ENCODE results near the gene LARP4.
"Not testable (repeated sequence)": the region's sequence is repeated elsewhere in the genome, so short reads cannot be mapped to it uniquely, and the experiment has no call there.

The LARP4 gene

DNA sequence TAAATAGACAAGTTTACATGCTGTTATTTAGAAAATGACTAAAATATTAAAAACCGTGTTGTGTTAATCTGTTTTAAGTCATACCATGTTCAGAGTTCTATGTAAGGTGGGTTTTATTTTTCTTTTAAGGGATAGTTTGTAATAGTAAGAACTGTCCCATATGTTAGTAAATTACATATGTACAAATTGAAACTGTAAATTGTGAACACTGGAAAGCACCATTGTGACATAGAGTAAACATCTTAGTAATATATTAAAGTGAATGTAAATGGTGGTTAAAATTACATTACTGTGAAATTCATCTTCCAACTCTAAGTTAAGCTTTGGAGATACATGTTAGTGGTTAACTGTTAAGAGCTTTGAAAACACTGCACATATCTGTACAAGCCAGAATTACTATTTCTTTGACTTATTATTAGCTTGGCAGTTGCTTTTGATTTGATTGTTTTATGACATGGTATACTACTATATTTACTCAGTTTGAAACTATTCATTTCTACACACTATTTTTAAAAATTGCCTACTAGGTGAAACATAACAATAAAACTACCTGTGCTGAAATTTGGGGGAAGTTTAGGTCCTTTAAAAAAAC is 76.7 kb downstream of the LARP4 start:
- peaks cover 42 to 49% (median 44%) of the 10 kb centered on the region in 3 donors for H3K36me3 ChIP-seq
- DNase-seq, result no peak
- TF ChIP-seq CTCF (IDR thresholded peaks at IDR 0.05), result no peak
- H3K9me3 ChIP-seq, result no peaks in the 10 kb centered on the region
- no peaks in the 10 kb centered on the region for H3K27me3 ChIP-seq
- no peak overlapping the region for H3K4me3 ChIP-seq
- intact Hi-C loops (cut with DNase I; ENCODE audit: low total_unique reads), result no loop called here
- no peaks in the 10 kb centered on the region for H3K4me1 ChIP-seq
- H3K27ac ChIP-seq, result no peak overlapping the region

- H3K4me1 ChIP-seq, result no peaks in the 10 kb centered on the region
- H3K27ac ChIP-seq, result no peak overlapping the region
- intact Hi-C loops (cut with DNase I; ENCODE audit: low total_unique reads), result no loop called here
- H3K9me3 ChIP-seq, result no peaks in the 10 kb centered on the region
- H3K27me3 ChIP-seq, result no peaks in the 10 kb centered on the region
- H3K4me3 ChIP-seq, result no peak overlapping the region
- no peak for TF ChIP-seq CTCF (IDR thresholded peaks at IDR 0.05)
- H3K36me3 ChIP-seq, result peaks cover 0 to 9% (median 2%) of the 10 kb centered on the region in 3 donors
- DNase-seq, result no peak
Observed at GRCh38 chr12:50482571-50482970, 81.9 kb downstream of the LARP4 start.

- Histone ChIP-seq H3K9me3 (no peaks in the 10 kb centered on the region), H3K4me3 (no peak overlapping the region), H3K27me3 (no peaks in the 10 kb centered on the region), H3K4me1 (no peaks in the 10 kb centered on the region), H3K36me3 (peaks cover 0 to 9% (median 0%) of the 10 kb centered on the region in 3 donors), H3K27ac (no peak overlapping the region)
- intact Hi-C loops (cut with DNase I; ENCODE audit: low total_unique reads), result no loop called here
- no peak for TF ChIP-seq CTCF (IDR thresholded peaks at IDR 0.05)
- DNase-seq, result no peak
Observed at GRCh38 chr12:50483488-50483887, 82.8 kb downstream of the LARP4 start.

GRCh38 chr12:50488801-50489200 is 88.1 kb downstream of the LARP4 start:
- Histone ChIP-seq H3K27me3 (no peaks in the 10 kb centered on the region), H3K9me3 (peaks cover 0 to 10% (median 9%) of the 10 kb centered on the region in 3 donors), H3K27ac (no peak overlapping the region), H3K36me3 (no peaks in the 10 kb centered on the region), H3K4me1 (no peaks in the 10 kb centered on the region), H3K4me3 (no peak overlapping the region)
- DNase-seq, result no peak
- TF ChIP-seq CTCF (IDR thresholded peaks at IDR 0.05), result no peak
- intact Hi-C loops (cut with DNase I; ENCODE audit: low total_unique reads), result no loop called here

GRCh38 chr12:50498119-50498518 is 97.4 kb downstream of the LARP4 start:
- DNase-seq; intact Hi-C loops (cut with DNase I; ENCODE audit: low total_unique reads): not testable (repeated sequence)
- peaks cover 15 to 25% (median 24%) of the 10 kb centered on the region in 3 donors for H3K9me3 ChIP-seq

GRCh38 chr12:50504798-50505674 is 104.4 kb downstream of the LARP4 start, which contains the start of gene DIP2B:
TSS of gene DIP2B (plus strand) at chr12:50504985. CDS start at chr12:50505141, 156 bp downstream.
- TF ChIP-seq CTCF (IDR thresholded peaks at IDR 0.05), result peak; percentile 94 to 97
- H3K4me3 ChIP-seq, result peak within 1 kb of the TSS; percentile 85 to 94
- H3K27ac ChIP-seq, result peak within 1 kb of the TSS; percentile 92 to 98
- intact Hi-C loops (cut with DNase I; ENCODE audit: low total_unique reads), result loop anchor here (1.0 to 5.0 kb wide), 2 partner anchors 135 to 232 kb away; no protein-coding TSS in a partner anchor
- DNase-seq, result peak; percentile 95 to 96
- H3K4me1 ChIP-seq, result peaks cover 0 to 42% (median 25%) of the 10 kb centered on the region in 4 donors
- H3K27me3 ChIP-seq, result no peaks in the 10 kb centered on the region
- no peaks in the 10 kb centered on the region for H3K9me3 ChIP-seq
- H3K36me3 ChIP-seq, result no peaks in the 10 kb centered on the region

More at GRCh38 chr12:50498119-50498518, 97.4 kb downstream of the LARP4 start:
- H3K36me3 ChIP-seq, H3K27ac ChIP-seq, H3K4me1 ChIP-seq, H3K4me3 ChIP-seq, H3K27me3 ChIP-seq: not testable (repeated sequence)
